Measurements from ENCODE around the gene RAB27A. TPM values are rescaled to one million over a fixed set of nuclear protein-coding genes. Genes with fewer than 3 reads are reported as not detected.

Gene RAB27A
- total RNA-seq, 6 experiments from 2014 or later: 15.9 to 41.4 (median 21.0) TPM

DNA sequence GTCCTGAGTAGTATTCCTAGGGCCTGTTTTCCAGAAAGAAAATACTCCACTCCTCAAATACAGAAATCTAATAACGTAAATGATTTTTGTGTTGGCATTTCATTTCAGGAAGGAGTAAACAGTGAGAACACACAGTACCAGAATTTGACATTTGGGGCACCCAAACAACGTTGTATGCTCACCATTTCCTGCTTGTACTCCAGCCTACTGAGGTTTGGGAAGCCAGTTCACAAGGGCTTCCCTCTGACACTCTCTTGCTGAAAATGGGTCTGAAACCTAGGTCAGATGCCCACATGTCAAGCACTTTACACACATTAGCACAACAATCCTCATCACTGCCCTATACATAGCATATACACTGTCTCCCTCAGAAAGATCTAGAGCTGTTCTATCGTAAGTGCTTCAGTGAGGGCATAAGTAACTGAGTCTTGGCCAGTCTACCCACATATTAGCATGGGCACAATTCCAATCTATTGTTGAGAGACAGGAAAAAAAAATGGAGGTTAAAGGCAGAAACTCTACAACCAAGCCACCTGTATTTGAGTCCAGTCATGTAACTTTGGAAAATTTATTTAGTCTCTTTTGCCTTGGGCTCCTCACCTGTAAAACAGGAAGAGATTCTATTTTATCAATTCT lies 49.4 kb downstream of the RAB27A start:
- Histone ChIP-seq H3K9me3 (no peaks in the 10 kb centered on the region), H3K4me3 (no peak overlapping the region), H3K36me3 (no peaks in the 10 kb centered on the region), H3K27me3 (no peaks in the 10 kb centered on the region), H3K27ac (no peak overlapping the region), H3K4me1 (no peaks in the 10 kb centered on the region)
- TF ChIP-seq POLR2A (IDR thresholded peaks at IDR 0.05): no peak
- TF ChIP-seq, protein P1, sequence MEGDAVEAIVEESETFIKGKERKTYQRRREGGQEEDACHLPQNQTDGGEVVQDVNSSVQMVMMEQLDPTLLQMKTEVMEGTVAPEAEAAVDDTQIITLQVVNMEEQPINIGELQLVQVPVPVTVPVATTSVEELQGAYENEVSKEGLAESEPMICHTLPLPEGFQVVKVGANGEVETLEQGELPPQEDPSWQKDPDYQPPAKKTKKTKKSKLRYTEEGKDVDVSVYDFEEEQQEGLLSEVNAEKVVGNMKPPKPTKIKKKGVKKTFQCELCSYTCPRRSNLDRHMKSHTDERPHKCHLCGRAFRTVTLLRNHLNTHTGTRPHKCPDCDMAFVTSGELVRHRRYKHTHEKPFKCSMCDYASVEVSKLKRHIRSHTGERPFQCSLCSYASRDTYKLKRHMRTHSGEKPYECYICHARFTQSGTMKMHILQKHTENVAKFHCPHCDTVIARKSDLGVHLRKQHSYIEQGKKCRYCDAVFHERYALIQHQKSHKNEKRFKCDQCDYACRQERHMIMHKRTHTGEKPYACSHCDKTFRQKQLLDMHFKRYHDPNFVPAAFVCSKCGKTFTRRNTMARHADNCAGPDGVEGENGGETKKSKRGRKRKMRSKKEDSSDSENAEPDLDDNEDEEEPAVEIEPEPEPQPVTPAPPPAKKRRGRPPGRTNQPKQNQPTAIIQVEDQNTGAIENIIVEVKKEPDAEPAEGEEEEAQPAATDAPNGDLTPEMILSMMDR (IDR thresholded peaks at IDR 0.05): no peak
- DNase-seq (no peak), ATAC-seq (peak in 1 of 4 donors; percentile 28)
- intact Hi-C loops (cut with DNase I): no loop called here
- WGBS (ENCODE audit: insufficient coverage, low coverage, low lambda C conversion rate, missing lambda C conversion rate): 32% methylated on average over 3 of the region's 3 CpGs

DNA sequence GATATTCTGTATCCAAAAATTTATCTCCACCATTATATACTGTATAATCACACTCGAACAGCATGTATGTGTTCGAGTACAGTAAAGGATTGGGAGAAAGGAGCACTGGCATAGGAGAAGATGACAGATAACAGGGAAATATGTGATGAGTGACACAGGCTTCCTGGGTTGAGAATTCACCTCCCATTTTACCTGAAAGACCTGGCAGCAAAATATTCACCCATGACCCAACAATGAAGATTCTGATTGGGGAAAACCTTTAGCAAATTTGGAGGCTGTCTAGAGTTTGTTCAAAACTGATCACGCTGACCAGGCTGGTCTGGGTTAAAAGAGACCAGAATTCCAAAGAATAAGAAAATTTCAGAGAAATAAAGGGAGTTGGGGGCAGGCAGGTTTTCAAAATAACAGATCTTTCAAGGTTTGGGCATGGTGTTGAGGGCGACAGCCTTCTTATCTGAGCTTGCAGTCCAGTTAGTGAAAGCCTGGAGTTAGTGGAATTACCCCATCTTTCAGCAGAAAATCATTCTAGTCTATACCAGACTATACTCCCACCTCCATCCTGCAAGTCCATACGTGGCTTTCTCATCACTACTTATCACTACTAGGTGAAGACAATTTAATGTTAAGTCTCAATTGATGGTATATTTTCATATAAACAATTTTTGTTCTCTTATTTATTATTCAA lies 50.0 kb downstream of the RAB27A start:
- ATAC-seq: no peak
- no peaks in the 10 kb centered on the region for H3K9me3 ChIP-seq
- H3K4me1 ChIP-seq: no peaks in the 10 kb centered on the region
- H3K36me3 ChIP-seq: no peaks in the 10 kb centered on the region
- no peak overlapping the region for H3K4me3 ChIP-seq
- DNase-seq: no peak
- TF ChIP-seq, protein P1 (IDR thresholded peaks at IDR 0.05): no peak
- TF ChIP-seq POLR2A (IDR thresholded peaks at IDR 0.05): no peak
- H3K27me3 ChIP-seq: no peaks in the 10 kb centered on the region
- H3K27ac ChIP-seq: no peak overlapping the region
- 88% methylated on average over 5 of the region's 5 CpGs for WGBS (ENCODE audit: insufficient coverage, low coverage, low lambda C conversion rate, missing lambda C conversion rate)
- intact Hi-C loops (cut with DNase I): no loop called here

DNA sequence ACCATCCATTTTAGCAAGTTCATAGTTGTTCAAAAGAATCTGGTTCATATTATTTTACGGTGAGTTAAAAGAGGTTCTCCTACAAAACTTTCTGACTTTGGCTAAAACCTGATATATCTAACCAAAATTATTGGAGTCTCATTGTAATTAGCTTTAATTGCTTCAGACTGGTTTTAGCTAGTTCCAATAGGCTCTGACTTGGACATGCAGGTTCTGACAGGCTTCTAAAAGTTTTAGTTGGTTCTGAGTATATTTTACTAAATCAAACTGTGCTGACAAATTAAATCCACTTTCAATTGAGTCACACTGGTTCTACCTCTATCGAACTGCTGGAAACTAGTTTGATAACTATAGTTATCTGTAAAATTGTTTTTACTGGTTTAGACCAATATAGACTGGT lies 50.7 kb downstream of the RAB27A start:
- no peak for ATAC-seq
- TF ChIP-seq POLR2A (IDR thresholded peaks at IDR 0.05): no peak
- TF ChIP-seq, protein P1 (IDR thresholded peaks at IDR 0.05): no peak
- intact Hi-C loops (cut with DNase I): no loop called here
- no peak overlapping the region for H3K4me3 ChIP-seq
- peaks cover 0 to 6% (median 2%) of the 10 kb centered on the region in 4 donors for H3K4me1 ChIP-seq
- H3K27me3 ChIP-seq: no peaks in the 10 kb centered on the region
- DNase-seq: no peak
- WGBS (ENCODE audit: insufficient coverage, low coverage, low lambda C conversion rate, missing lambda C conversion rate): 90% methylated on average over 2 of the region's 2 CpGs
- no peaks in the 10 kb centered on the region for H3K9me3 ChIP-seq
- no peak overlapping the region for H3K27ac ChIP-seq
- no peaks in the 10 kb centered on the region for H3K36me3 ChIP-seq

DNA sequence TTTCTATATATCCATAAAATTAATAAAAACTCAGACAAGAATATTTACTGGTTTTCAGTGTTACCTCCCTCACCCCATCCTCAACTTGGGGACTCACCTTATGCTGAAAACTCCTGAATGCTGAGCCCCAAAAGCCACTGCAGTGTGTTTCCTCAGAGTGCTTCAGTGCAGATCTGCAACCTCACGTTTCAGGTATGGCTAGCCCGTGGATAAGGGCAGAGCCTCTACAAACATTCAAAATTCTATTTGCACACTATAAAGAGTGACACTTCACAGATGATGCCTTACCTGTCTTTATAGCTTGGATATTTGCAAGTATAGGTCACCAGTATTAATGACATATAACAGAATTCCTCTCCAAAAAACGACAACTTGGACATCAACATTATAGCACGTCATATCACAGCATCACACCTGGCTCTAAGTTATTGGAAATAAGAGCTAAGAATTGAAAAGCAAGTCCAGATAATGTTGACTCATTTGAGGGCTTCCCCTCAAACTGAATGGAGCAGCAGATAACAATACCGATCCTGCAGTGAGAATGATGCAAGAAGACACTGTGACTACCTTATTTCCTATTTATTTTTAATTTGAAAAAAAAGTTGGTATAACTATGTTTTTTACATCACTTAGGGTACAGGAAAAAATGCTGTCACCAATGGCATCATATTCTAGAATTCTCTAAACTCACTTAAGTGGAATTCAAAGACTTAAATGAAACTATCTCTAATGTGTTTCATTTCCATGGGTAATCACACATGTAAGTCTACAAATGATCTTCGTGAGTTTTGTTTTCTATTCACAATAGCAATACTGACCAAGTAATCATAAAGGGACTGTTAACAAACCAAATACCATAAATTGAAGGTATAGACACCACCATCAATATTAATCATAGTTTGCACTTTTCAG lies 52.1 kb downstream of the RAB27A start:
- Histone ChIP-seq H3K27ac (no peak overlapping the region), H3K36me3 (no peaks in the 10 kb centered on the region), H3K4me3 (no peak overlapping the region), H3K4me1 (peaks cover 0 to 10% (median 2%) of the 10 kb centered on the region in 4 donors), H3K9me3 (no peaks in the 10 kb centered on the region), H3K27me3 (no peaks in the 10 kb centered on the region)
- ATAC-seq (no peak), DNase-seq (no peak)
- TF ChIP-seq, protein P1 (IDR thresholded peaks at IDR 0.05): no peak
- no peak for TF ChIP-seq POLR2A (IDR thresholded peaks at IDR 0.05)
- intact Hi-C loops (cut with DNase I): no loop called here
- 68% methylated on average over 6 of the region's 6 CpGs for WGBS (ENCODE audit: insufficient coverage, low coverage, low lambda C conversion rate, missing lambda C conversion rate)
